Superior temporal gyrus (tissue), 1 donor: ENCODE results near the gene SAC3D1.

Source experiments
- DNase-seq: peaks from one replicate; pipeline ENCODE4 v3.0.0-alpha.2; 2016; ENCODE audit errors: extremely low spot score

Gene SAC3D1

DNA sequence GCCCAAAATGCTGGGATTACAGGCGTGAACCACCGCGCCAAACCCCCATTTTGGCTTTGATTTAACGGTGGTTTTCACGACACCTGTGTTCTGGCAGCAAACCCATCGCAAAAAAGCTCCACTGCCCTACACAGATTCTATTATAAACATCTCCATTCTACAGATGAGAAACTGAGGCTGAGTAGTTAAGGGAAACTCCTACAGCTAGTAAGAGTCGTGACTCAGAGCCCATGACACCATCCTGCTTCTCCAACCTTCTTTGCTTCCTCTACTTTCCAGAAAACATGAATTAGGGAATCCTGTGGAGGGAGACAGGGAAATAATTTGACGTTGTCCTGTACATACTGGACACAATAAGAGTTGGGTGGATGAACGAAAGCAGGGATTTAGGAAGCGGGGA, 14.2 kb upstream of the SAC3D1 start:
- DNase-seq: no peak

DNA sequence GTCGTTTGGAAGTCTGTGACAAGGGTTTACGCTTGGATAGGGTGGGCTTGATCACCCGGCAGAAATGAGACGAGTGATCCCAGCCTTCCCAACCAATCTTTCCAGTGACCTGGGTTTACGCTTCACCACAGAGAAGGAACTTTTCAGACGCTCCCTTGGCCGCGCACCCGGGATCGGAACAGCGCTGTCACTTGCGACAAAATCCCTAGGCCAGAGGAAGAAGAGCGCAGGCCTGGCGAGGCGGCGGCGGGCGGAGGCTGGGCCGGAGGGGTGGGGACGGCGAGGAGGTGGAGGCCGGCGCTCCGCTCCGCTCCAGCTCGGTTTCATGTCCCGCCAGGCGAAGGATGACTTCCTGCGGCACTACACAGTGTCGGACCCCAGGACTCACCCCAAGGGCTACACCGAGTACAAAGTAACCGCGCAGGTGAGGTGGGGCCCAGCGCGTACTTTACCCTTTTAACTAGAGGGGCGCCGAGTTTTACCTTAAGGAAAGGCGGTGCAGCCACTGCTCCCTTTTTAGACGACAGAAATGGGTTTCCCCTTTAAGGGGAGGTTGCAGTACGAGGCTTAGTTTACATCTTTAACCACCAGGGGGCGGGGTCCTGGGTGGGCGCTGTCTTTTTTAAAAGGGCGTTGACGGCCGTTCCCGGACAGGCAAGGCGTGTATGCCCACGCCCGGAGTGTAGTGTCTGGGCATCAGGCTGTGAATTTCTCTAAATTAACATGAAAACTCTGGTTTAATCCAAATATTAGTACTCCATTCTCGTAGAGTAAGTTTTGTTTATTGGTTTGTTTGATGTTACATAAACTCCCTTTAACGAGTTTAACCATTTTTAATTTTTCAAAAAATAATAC, 13.6 kb upstream of the SAC3D1 start, which contains the start of gene SNX15:
TSS of gene SNX15 (plus strand) at position 227 of the 855 bp plus-strand sequence. CDS start at position 326, 99 bp downstream.
- peak; percentile 98 for DNase-seq

DNA sequence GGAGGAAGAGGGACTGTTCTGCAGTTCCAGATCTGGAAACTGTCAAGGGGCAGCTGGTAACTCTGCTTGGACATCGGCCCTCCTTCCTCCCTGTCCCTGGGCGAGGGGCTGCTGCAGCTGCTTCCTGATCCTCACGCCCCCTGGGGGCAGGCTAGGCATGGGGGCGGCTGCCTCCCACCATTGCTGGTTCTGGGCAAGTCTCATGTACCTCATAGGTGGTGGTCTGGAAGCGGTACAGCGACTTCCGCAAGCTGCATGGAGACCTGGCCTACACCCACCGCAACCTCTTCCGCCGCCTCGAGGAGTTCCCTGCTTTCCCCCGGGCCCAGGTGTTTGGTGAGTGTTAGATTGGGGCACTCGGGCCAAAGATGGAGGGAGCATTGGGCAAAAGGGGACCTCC, 8.8 kb upstream of the SAC3D1 start:
- no peak for DNase-seq

DNA sequence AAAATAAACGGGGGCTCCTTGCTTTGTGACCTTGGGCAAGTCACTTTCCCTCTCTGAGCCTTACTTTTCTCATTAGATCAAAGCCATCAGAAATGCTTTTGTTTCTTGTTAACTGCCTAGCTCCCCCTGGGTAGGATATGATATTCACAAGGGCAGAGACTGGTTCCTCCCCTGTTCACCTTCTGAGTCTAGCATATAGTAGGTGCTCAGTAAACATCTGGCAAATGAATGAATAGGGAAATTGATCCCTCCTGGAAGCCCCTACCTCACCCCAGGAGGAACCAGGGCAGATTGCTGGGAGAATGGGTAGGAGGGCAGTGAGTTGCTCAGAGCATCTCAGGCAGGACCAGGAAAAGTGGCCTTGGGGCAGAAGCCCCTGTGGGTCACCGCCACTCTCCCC, 6.6 kb upstream of the SAC3D1 start:
- DNase-seq: no peak

DNA sequence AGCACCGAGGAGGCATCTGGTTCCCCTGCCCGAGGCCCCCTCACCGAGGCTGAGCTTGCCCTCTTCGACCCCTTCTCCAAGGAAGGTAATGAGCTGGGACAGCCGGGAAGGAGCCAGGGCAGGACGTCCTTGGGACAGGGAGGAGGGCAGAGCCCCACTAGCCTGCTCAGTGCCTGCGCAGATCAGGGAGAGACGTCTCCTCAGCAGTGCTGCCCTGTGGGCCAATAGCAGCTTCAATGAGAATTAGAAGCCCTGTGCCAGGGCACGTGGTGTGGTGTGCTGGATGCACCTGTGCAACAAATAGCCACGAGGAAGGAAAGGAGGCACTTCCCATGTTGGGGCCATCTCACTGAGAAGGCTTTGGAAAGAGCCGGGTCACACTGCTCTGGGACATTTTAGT, 5.4 kb upstream of the SAC3D1 start:
- no peak for DNase-seq

DNA sequence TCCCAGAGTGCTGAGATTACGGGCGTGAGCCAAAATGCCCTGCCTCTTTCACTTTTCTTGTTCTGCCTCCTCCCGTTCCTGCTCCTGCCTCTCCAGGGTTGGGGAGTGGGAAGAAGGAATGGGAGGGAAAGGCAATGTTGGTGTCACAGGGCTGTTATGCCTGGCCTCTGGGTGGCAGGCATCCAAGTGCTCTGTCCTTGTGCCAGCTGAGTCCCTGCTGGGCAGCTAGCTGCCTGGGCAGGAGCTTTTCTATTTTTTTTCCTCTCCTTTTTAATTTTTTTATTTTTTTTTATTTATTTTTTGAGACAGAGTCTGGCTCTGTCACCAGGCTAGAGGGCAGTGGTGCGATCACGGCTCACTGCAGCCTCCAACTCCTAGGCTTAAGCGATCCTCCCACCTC, 4.1 kb upstream of the SAC3D1 start:
- DNase-seq: peak; percentile 76

DNA sequence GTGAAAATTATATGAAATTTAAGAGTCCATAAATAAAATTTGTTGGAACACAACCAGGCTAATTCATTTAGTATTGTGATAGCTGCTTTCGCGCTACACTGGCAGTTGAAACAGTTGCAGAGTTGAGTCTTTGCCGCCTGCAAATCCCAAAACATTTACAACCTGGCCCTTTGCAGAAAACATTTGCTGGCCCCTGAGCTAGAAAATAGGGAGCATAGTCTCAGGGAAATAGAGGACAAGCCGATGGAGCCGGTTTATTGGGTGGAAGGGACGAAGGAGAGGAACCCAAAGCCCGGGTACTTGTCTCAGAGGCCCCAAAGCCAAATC, 527 bp upstream of the SAC3D1 start:
- no peak for DNase-seq

DNA sequence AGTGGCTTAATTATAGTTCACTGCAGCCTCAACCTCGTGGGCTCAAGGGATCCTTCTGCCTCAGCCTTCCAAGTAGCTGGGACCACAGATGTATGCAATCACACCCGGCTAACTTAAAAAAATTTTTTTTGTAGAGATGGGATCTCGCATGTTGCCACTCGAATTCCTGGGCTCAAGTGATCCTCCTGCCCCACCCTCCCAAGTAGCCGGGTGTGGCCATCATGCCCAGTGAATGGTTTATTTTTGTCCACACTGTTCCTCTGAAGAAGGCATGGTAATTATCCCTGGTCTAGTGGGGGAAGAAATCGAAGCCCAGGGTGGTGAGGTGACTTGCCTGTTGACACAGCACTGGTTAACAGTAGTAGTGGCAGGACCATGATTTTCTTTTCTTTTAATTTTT, 1.9 kb downstream of the SAC3D1 start:
- DNase-seq: no peak

DNA sequence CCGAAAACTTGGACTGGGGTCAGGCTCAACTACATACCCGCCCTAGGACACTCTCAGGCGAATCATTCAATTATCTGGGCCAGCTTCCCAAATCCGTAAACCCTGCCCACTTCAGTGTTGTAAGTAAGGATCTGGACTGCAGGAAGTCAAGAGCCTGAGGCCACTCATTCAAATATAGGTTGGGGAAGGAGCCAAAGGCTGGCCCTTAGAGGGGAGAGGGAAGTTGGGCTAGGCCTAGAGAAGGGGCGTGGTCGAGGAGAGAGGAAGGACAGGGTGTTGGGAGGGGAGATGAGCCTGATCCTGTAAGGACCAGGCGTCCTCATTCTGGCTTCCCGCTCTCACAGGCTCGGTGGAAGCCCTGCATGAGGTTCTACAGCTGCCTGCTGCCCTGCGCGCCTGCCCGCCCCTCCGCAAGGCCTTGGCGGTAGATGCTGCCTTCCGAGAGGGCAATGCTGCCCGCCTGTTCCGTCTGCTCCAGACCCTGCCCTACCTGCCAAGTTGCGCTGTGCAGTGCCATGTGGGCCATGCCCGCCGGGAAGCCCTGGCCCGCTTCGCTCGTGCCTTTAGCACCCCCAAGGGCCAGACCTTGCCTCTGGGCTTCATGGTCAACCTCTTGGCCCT, 3.0 kb downstream of the SAC3D1 start:
- no peak for DNase-seq

DNA sequence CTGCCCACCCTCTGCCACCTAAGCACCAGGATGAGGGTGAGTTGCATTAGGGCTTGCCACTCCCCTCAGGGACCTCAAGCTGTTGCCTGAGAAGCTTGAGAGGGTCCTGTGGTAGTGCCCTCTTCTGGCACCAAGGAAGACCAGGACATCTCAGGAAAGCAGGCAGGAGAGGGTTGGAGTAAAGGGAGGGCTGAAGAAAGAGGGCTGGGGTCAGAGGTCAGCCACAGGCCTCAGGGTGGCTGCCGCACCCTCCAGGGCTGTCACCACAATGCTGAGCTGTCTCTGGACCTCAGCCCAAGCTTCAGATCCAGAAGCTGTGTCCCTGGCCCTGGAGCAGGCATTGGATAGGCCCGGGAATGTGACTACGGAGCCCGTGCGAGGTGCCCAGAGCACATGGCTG, 4.1 kb downstream of the SAC3D1 start:
- no peak for DNase-seq

DNA sequence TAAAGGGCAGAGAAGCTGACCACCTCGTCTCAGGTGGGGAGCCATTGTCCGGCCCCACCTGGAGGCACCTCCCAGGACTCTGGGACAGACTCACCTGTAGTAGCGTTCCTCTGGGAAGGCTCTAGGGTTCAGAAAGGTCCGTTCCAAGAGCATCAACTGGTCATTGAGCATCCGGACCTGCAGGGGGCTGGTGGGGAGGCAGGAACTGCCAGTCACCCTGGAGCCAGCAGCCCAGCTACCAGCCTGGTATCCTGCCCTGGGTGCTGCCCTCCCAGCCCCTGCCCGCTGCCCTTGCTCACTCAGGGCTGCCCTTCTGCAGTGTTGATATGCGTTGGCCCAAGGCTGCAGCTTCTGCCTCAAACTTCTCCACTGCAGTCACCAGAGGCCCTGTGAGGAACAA, 4.7 kb downstream of the SAC3D1 start:
- DNase-seq: no peak

DNA sequence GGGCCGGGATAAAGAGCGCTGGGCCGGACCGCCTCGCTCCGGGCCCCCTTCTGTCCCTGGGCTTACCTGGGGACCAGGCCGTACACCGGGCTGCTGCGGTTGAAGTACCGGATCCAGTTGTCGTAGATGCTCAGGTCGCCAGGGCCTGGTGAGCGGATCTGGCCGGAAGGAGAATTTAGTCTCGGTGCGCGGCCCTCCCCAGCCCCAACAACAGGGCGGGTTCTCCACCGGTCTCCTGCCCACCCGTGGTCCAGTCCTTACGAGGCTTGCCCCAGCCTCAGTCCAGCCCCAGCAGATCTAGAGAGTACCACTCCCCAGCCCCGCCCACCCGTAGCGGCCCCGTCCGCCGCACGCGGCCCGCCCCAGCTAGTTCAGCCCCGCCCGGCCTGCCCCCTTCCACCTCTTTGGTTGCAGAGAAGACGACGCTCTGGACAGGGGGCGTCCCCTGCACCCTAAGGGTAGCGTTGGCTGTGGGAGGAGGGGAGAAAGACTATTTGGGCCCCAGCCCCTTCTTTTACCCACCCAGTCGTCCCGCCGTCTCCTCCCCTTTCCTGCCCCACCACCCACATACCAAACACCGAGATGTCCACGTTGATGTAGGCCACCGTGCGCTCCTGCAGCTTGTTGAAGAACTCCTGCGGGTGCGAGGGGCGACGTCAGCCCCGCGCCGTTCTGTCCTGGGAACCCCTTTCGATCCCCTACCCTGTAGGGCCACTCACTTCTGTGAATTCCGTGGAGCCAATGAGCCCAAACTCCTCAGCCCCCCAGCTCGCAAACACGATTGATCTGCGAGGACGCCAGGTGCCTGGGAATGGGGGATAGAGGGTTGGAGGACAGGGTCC, 6.8 kb downstream of the SAC3D1 start:
- DNase-seq: no peak

DNA sequence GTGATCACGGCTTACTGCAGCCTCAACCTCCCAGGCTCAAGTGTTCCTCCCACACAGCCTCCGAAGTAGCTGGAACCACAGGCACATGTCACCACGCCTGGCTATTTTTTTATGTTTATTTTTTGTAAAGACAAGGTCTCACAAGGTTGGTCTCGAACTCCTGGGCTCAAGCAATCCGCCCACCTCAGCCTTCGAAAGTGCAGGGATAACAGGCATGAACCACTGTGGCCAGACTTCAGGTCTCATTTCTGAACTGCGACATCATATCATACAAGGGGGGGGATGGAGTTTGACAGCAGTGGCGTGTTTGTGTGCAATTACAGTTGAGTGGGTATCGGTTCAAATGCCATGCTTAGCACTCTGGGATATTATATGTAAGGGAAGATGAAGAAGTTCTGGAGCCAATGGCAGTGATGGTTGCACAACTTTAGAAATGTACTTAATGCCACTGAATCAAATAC, 10.4 kb downstream of the SAC3D1 start:
- no peak for DNase-seq

DNA sequence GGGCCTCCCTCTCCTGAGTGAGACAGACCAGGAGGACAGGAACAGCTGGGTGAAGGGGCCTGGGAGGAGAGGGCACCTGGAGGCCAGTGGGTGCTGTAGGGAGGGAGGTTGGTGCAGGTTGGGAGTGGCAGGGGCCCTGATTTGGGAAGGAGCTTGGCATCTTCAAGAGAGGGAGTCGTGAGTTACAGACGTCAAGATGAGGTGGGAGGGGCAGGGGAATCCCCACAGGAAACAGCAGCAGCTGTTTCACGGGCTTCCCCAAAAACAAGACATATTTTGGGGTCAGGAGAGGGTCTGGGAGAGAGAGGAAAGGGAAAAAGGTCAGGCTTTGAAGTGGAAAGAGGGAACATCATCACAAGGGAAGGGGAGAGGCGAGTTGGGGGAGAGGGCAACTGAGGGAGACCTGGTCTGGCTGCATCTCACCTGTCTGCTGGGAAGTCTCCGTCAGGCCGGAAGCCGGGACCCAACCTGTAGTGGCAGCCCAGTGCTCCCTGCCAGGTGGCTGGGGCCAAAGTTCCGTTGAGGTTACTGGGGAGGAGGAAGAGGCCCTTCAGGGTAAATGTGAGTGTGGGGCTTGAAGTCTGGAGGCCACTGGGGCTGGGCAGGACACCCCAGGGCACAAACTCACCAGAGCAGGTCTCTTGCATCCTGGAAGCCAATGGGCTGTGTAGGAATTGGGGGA, 13.0 kb downstream of the SAC3D1 start:
- DNase-seq: no peak

DNA sequence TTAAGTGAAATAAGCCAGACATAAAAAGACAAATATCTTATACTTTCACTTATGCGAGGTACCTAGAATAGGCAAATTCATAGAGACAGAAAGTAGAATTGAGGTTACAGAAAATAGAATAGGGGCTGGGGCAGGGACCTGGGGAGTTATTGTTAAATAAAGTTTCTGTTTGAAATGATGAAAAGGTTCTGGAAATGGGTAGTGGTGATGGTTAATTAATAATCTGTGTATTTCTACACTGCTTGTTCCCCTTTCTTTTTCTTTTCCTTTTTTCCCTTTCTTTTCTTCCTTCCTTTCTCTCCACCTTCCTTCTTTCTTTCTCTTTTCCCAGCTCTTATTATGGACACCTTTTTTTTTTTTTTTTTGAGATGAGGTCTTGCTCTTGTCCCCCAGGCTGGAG, 14.5 kb downstream of the SAC3D1 start:
- DNase-seq: no peak

DNA sequence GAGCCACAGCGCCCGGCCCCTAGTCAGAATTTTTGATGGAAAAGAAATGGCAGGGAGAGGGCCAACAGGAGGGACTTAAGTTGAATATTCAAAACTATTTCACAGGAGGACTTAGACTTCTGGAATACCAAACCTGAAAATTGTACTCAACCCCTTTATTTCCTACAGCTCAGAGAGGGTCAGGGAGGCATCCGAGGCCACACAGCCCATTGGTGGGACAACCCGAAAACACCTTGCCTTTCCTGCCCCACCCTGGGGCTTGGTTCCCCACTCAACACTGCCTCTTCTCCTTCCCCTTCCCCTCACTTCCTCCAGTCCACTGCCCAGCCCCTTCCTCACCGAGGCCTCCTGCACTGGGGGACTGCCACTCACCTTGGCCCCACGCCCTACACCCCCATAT, 16.0 kb downstream of the SAC3D1 start:
- no peak for DNase-seq

DNA sequence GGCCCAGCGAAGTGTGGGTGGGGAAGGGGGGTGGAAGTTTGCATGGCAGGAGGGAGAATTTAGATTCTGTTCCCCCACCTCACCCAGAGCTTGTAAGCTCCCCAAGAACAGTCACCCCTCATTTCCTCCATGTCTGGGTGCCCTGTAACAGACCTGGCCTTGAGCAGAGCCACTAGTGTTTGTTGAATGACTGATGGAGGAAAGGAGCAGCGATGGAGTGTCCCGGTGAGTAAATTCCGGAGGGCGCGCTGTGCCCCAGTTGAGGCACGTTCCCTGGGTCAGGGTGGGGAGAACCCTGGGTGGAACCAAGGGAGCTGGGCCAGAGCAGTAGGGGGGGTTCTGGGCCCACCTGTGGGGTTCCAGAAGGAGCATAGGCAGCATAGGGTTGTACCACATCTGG, 16.5 kb downstream of the SAC3D1 start:
- no peak for DNase-seq

DNA sequence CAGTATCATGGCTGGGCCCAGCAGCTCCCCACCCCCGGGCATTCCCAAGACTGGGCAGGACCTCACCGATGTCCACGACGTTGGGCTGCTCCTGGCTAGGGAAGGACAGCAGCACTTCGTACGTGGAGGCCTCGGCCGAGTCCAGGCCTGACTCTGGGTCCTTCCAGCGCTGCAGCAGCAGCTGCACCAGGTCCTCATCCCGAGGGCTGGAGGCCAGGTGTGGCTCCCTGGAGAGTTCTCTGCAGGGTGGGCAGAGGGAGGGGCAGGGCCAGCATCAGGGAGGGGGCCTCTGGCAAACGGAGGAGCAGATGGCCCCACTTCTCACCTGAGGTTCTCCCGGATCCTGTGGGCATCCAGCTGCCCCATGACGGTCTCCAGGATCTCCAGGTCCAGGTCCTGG, 17.0 kb downstream of the SAC3D1 start:
- no peak for DNase-seq

DNA sequence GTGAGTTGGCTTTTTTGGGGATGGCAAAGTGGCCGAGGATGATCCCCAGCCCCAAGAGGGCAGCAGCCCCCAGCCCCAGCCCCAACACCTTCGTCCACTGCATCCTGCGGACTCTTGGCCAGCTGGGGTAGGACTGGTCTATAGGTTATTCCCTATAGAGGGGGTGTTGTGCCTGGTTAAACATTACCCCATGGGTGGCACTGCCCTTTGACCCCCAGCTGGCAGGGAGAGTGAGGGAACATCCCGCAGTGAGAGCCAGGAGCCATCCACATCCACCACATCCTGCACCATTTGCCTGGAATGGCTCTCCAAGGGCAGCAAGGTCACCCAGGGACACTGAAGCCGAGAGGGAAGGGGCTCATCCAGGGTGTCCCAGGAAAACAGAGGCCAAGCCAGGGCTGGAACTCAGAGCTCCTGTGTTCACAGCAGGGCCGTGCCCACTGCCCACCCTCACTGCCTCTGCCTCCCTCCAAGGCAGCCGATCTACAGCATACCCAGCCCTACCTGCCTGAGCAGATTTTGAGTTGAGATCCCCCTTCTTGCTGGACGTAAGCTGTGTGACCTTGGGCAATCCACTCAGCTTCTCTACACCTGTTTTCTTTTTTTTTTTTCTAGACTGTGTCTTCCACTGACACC, 17.5 kb downstream of the SAC3D1 start, which contains the start of gene NAALADL1:
TSS of gene NAALADL1 (minus strand) at position 135 of the 636 bp plus-strand sequence. CDS start at position 103, 32 bp downstream.
- no peak for DNase-seq

DNA sequence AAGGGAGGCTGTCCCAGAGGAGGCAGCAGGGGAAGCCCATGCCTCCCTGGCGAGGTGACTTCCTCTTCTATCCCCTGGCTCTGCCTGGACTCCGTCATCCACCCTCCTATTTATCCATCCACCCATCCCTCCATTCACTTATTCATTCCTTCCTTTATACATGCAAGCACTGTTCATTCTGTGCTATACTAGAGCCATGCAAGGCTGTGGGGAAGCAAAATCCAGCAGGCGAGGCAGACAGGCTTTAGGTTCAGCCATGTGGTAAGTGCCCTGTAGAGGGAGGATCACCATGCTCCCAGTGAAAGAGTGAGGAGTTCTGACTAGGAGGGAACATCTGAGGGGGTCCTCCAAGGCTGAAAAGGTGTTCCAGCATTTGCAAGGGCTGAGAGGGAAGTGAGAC, 18.5 kb downstream of the SAC3D1 start:
- no peak for DNase-seq
